ENCODE data around the gene TTC38.

TTC38 gene

DNA sequence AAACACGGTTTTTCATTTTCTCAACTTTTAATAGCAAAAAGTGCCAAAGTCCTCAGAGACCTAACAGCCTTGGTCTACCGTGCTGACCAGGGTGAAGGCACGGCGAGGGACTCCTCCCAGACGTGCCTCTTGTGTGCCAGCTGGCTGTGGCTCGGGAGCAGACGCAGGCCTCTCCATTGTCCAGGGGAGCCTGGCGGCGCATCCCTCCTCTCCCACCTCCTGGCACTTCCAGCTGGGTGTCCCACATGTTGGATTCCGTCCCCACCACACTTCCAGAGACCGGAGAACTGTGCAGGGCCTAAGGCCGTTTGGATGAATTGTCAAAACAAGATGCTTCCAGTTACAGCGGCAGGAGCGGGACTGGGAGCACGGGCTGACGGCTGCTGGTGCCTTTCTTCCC lies 29.3 kb upstream of the TTC38 start:
- H3K4me2 ChIP-seq (ENCODE audit: low read length), result no peak overlapping the region
- H3K9me3 ChIP-seq (ENCODE audit: control insufficient read depth, insufficient read depth, low read length), result no peaks in the 10 kb centered on the region
- H3K36me3 ChIP-seq (ENCODE audit: control insufficient read depth, low read length), result no peaks in the 10 kb centered on the region
- no peak overlapping the region for H3K4me3 ChIP-seq (ENCODE audit: low read length)
- H4K20me1 ChIP-seq (ENCODE audit: control insufficient read depth, insufficient read depth, low read depth, low read length), result no peaks in the 10 kb centered on the region
- TF ChIP-seq CTCF (IDR thresholded peaks at IDR 0.05; ENCODE audit: low read depth, low read length, poor library complexity, severe bottlenecking), result no peak
- no peak for TF ChIP-seq EZH2phosphoT487 (IDR thresholded peaks at IDR 0.05; ENCODE audit: borderline replicate concordance, low read length)
- no peaks in the 10 kb centered on the region for H3F3A ChIP-seq (ENCODE audit: control insufficient read depth, insufficient read depth)
- H3K79me2 ChIP-seq (ENCODE audit: control insufficient read depth, low read length), result no peaks in the 10 kb centered on the region
- no peaks in the 10 kb centered on the region for H3K9me2 ChIP-seq (replicated peaks; ENCODE audit: control insufficient read depth, low read length)
- no peaks in the 10 kb centered on the region for H3K27me3 ChIP-seq (ENCODE audit: control insufficient read depth, low read length)
- H3K4me1 ChIP-seq (ENCODE audit: control insufficient read depth, low read length), result peaks cover 26% of the 10 kb centered on the region
- no peak overlapping the region for H3K27ac ChIP-seq (ENCODE audit: low read depth, low read length)

- H3K4me3 ChIP-seq (ENCODE audit: low read length), result peak overlapping the region; percentile 22
- no peaks in the 10 kb centered on the region for H3K9me3 ChIP-seq (ENCODE audit: control insufficient read depth, insufficient read depth, low read length)
- H3K27ac ChIP-seq (ENCODE audit: low read depth, low read length), result peak overlapping the region; percentile 48
- no peaks in the 10 kb centered on the region for H3K79me2 ChIP-seq (ENCODE audit: control insufficient read depth, low read length)
- no peaks in the 10 kb centered on the region for H4K20me1 ChIP-seq (ENCODE audit: control insufficient read depth, insufficient read depth, low read depth, low read length)
- peaks cover 24% of the 10 kb centered on the region for H3K4me1 ChIP-seq (ENCODE audit: control insufficient read depth, low read length)
- H3K9me2 ChIP-seq (replicated peaks; ENCODE audit: control insufficient read depth, low read length), result no peaks in the 10 kb centered on the region
- H3F3A ChIP-seq (ENCODE audit: control insufficient read depth, insufficient read depth), result no peaks in the 10 kb centered on the region
- peaks cover 5% of the 10 kb centered on the region; the same call in 1 of the 2 replicates for H3K36me3 ChIP-seq (ENCODE audit: control insufficient read depth, low read length)
- TF ChIP-seq EZH2phosphoT487 (IDR thresholded peaks at IDR 0.05; ENCODE audit: borderline replicate concordance, low read length), result no peak
- peak overlapping the region; percentile 54 for H3K4me2 ChIP-seq (ENCODE audit: low read length)
- H3K27me3 ChIP-seq (ENCODE audit: control insufficient read depth, low read length), result no peaks in the 10 kb centered on the region
These were observed 28.4 kb upstream of the TTC38 start for GRCh38 chr22:46239261-46240048.

- Histone ChIP-seq H3K9me2 (replicated peaks; ENCODE audit: control insufficient read depth, low read length) (no peaks in the 10 kb centered on the region), H4K20me1 (ENCODE audit: control insufficient read depth, insufficient read depth, low read depth, low read length) (no peaks in the 10 kb centered on the region), H3K79me2 (ENCODE audit: control insufficient read depth, low read length) (no peaks in the 10 kb centered on the region), H3K4me2 (ENCODE audit: low read length) (peak overlapping the region; percentile 54), H3K36me3 (ENCODE audit: control insufficient read depth, low read length) (peaks cover 5% of the 10 kb centered on the region; the same call in 1 of the 2 replicates), H3K4me3 (ENCODE audit: low read length) (peak overlapping the region; percentile 22), H3K27ac (ENCODE audit: low read depth, low read length) (peak overlapping the region; percentile 48), H3K27me3 (ENCODE audit: control insufficient read depth, low read length) (no peaks in the 10 kb centered on the region), H3K9me3 (ENCODE audit: control insufficient read depth, insufficient read depth, low read length) (no peaks in the 10 kb centered on the region), H3K4me1 (ENCODE audit: control insufficient read depth, low read length) (peaks cover 20% of the 10 kb centered on the region), H3F3A (ENCODE audit: control insufficient read depth, insufficient read depth) (no peaks in the 10 kb centered on the region)
- TF ChIP-seq CTCF (IDR thresholded peaks at IDR 0.05; ENCODE audit: low read depth, low read length, poor library complexity, severe bottlenecking) (no peak), EZH2phosphoT487 (IDR thresholded peaks at IDR 0.05; ENCODE audit: borderline replicate concordance, low read length) (no peak)
These were observed 27.7 kb upstream of the TTC38 start for GRCh38 chr22:46240073-46240472.

GRCh38 chr22:46240506-46240905 lies 27.3 kb upstream of the TTC38 start:
- Histone ChIP-seq H3F3A (ENCODE audit: control insufficient read depth, insufficient read depth) (no peaks in the 10 kb centered on the region), H3K4me1 (ENCODE audit: control insufficient read depth, low read length) (peaks cover 20% of the 10 kb centered on the region), H3K9me2 (replicated peaks; ENCODE audit: control insufficient read depth, low read length) (no peaks in the 10 kb centered on the region), H3K36me3 (ENCODE audit: control insufficient read depth, low read length) (peaks cover 5% of the 10 kb centered on the region; the same call in 1 of the 2 replicates), H3K4me2 (ENCODE audit: low read length) (peak overlapping the region; percentile 54), H4K20me1 (ENCODE audit: control insufficient read depth, insufficient read depth, low read depth, low read length) (no peaks in the 10 kb centered on the region), H3K27me3 (ENCODE audit: control insufficient read depth, low read length) (no peaks in the 10 kb centered on the region), H3K27ac (ENCODE audit: low read depth, low read length) (peak overlapping the region; percentile 48; the same call in 1 of the 2 replicates), H3K9me3 (ENCODE audit: control insufficient read depth, insufficient read depth, low read length) (no peaks in the 10 kb centered on the region), H3K79me2 (ENCODE audit: control insufficient read depth, low read length) (no peaks in the 10 kb centered on the region), H3K4me3 (ENCODE audit: low read length) (no peak overlapping the region)
- no peak for TF ChIP-seq CTCF (IDR thresholded peaks at IDR 0.05; ENCODE audit: low read depth, low read length, poor library complexity, severe bottlenecking)
- TF ChIP-seq EZH2phosphoT487 (IDR thresholded peaks at IDR 0.05; ENCODE audit: borderline replicate concordance, low read length), result no peak
